Measurements from ENCODE around the gene HSD17B13. TPM values are rescaled to one million over a fixed set of nuclear protein-coding genes. Genes with fewer than 3 reads are reported as not detected.
"Not testable (repeated sequence)": the region's sequence is repeated elsewhere in the genome, so short reads cannot be mapped to it uniquely, and the experiment has no call there.

HSD17B13 gene
- total RNA-seq, 1 donor from 2014 or later, result 0.31 TPM

GRCh38 chr4:87316961-87317360 is 5.7 kb downstream of the HSD17B13 start:
- DNase-seq (ENCODE audit: low spot score), result no peak

- not testable (repeated sequence) for DNase-seq (ENCODE audit: low spot score)
Observed at GRCh38 chr4:87315000-87315399, 7.7 kb downstream of the HSD17B13 start.

GRCh38 chr4:87313756-87314155 is 8.9 kb downstream of the HSD17B13 start:
- no peak for DNase-seq (ENCODE audit: low spot score)

- DNase-seq (ENCODE audit: low spot score), result no peak
Observed at GRCh38 chr4:87311684-87312083, 11.0 kb downstream of the HSD17B13 start.

- DNase-seq (ENCODE audit: low spot score), result no peak
Observed at GRCh38 chr4:87310691-87311335, 11.9 kb downstream of the HSD17B13 start.

- DNase-seq (ENCODE audit: low spot score), result no peak
Observed at GRCh38 chr4:87309625-87310024, 13.1 kb downstream of the HSD17B13 start.

GRCh38 chr4:87306056-87306455 is 16.6 kb downstream of the HSD17B13 start:
- no peak for DNase-seq (ENCODE audit: low spot score)

GRCh38 chr4:87305562-87305961 is 17.1 kb downstream of the HSD17B13 start:
- no peak for DNase-seq (ENCODE audit: low spot score)

- no peak for DNase-seq (ENCODE audit: low spot score)
Observed at GRCh38 chr4:87304745-87305432, 17.8 kb downstream of the HSD17B13 start.

- no peak for DNase-seq (ENCODE audit: low spot score)
Observed at GRCh38 chr4:87299898-87300297, 22.8 kb downstream of the HSD17B13 start.

- no peak for DNase-seq (ENCODE audit: low spot score)
Observed at GRCh38 chr4:87298362-87298761, 24.3 kb downstream of the HSD17B13 start.

GRCh38 chr4:87294911-87295310 is 27.8 kb downstream of the HSD17B13 start:
- DNase-seq (ENCODE audit: low spot score), result not testable (repeated sequence)

GRCh38 chr4:87293889-87294288 is 28.8 kb downstream of the HSD17B13 start:
- not testable (repeated sequence) for DNase-seq (ENCODE audit: low spot score)

- no peak for DNase-seq (ENCODE audit: low spot score)
Observed at GRCh38 chr4:87286970-87287369, 35.7 kb downstream of the HSD17B13 start.

GRCh38 chr4:87284268-87284667 is 38.4 kb downstream of the HSD17B13 start:
- DNase-seq (ENCODE audit: low spot score), result not testable (repeated sequence)

GRCh38 chr4:87283151-87283550 is 39.5 kb downstream of the HSD17B13 start:
- DNase-seq (ENCODE audit: low spot score), result no peak

GRCh38 chr4:87281603-87282002 is 41.1 kb downstream of the HSD17B13 start:
- no peak for DNase-seq (ENCODE audit: low spot score)

- DNase-seq (ENCODE audit: low spot score), result no peak
Observed at GRCh38 chr4:87278335-87278794, 44.3 kb downstream of the HSD17B13 start.

GRCh38 chr4:87275311-87275710 is 47.4 kb downstream of the HSD17B13 start:
- no peak for DNase-seq (ENCODE audit: low spot score)

- DNase-seq (ENCODE audit: low spot score), result no peak
Observed at GRCh38 chr4:87274803-87275202, 47.9 kb downstream of the HSD17B13 start.

- no peak for DNase-seq (ENCODE audit: low spot score)
Observed at GRCh38 chr4:87274327-87274726, 48.4 kb downstream of the HSD17B13 start.

- DNase-seq (ENCODE audit: low spot score), result no peak
Observed at GRCh38 chr4:87270825-87271224, 51.9 kb downstream of the HSD17B13 start.

GRCh38 chr4:87270144-87270543 is 52.5 kb downstream of the HSD17B13 start:
- no peak for DNase-seq (ENCODE audit: low spot score)

Measured in ureter (tissue), 1 donor.